Spleen (tissue), 7 donors: ENCODE results near the gene PUS7L.

Source experiments
- CTCF ChIP-seq, 11 experiments: fragments of 200-600 bp in 7 of 11; fragments of 450-650 bp in 4 of 11; sonication (generic) in 4 of 11; IDR thresholded peaks in 8 of 11; conservative IDR thresholded peaks in 3 of 11; 1 replicate in 7 of 11; 2 replicates in 4 of 11; pipeline versions ENCODE4 v1.4.0 to v1.8.0; 2016 to 2021; ENCODE audit warnings: antibody characterized with exemption in 11 of 11, inconsistent platforms in 4 of 11, mild to moderate bottlenecking in 1 of 11
- POLR2A ChIP-seq, 3 donors: fragments of 450-650 bp; IDR thresholded peaks; one replicate each; pipeline ENCODE4 v1.5.1; 2017; ENCODE audit warnings: antibody characterized with exemption in 3 of 3, mild to moderate bottlenecking in 1 of 3
- donor health status: DM: no; HTN: no; CAD: no; lungs with moderate emphysema.
- donor health status: DM: no; HTN: no; CAD: no.
- donor health status: DM: no; HTN: no; CAD: no.

- TF ChIP-seq POLR2A (IDR thresholded peaks at IDR 0.05) (no peak), CTCF (IDR thresholded peaks at IDR 0.05 in 8 of 11, conservative IDR thresholded peaks at IDR 0.05 in 3 of 11) (no peak)
Measured at GRCh38 chr12:43761500-43761899, 2.9 kb upstream of the PUS7L start.
